Loucy (cell line): ENCODE results near the gene DUS3L.

Experiments
- H2AFZ ChIP-seq: fragments of 200-600 bp; sonication (generic); 2 replicates; pipeline ENCODE4 v1.6.0; 2016; ENCODE audit warnings: antibody characterized with exemption, mild to moderate bottlenecking, low read length, moderate library complexity
- H3F3A ChIP-seq: fragments of 200-600 bp; 2 replicates; pipeline ENCODE4 v1.6.0; 2016; ENCODE audit warnings: antibody characterized with exemption, low read depth, mild to moderate bottlenecking
- H3K27me3 ChIP-seq: fragments of 200-600 bp; sonication (generic); 2 replicates; pipeline ENCODE4 v1.6.1; 2014; ENCODE audit warnings: low read length, mild to moderate bottlenecking; ENCODE audit not compliant: insufficient read depth, poor library complexity, severe bottlenecking
- H3K36me3 ChIP-seq: fragments of 200-600 bp; sonication (generic); 2 replicates; pipeline ENCODE4 v1.6.1; 2016; ENCODE audit warnings: low read length; ENCODE audit not compliant: insufficient read depth
- H3K4me1 ChIP-seq: fragments of 200-600 bp; sonication (generic); 2 replicates; pipeline ENCODE4 v1.5.1; 2014; ENCODE audit warnings: low read length, mild to moderate bottlenecking; ENCODE audit not compliant: insufficient read depth, poor library complexity, severe bottlenecking
- H3K4me2 ChIP-seq: fragments of 200-600 bp; sonication (generic); 2 replicates; pipeline ENCODE4 v1.6.0; 2014; ENCODE audit warnings: antibody characterized with exemption, low read length, low read depth, mild to moderate bottlenecking; ENCODE audit not compliant: poor library complexity, severe bottlenecking
- H3K4me3 ChIP-seq: fragments of 200-600 bp; sonication (generic); 2 replicates; pipeline ENCODE4 v1.5.1; 2014; ENCODE audit warnings: low read length, mild to moderate bottlenecking, mixed read lengths; ENCODE audit not compliant: poor library complexity, severe bottlenecking
- H3K79me2 ChIP-seq: fragments of 200-600 bp; sonication (generic); 2 replicates; pipeline ENCODE4 v1.6.1; 2014; ENCODE audit warnings: low read length; ENCODE audit not compliant: insufficient read depth
- H3K9ac ChIP-seq: fragments of 200-600 bp; sonication (generic); 2 replicates; pipeline ENCODE4 v1.6.0; 2014; ENCODE audit warnings: mild to moderate bottlenecking, low read depth, low read length, moderate library complexity; ENCODE audit not compliant: poor library complexity, severe bottlenecking
- H3K9me2 ChIP-seq: fragments of 200-600 bp; sonication (generic); replicated peaks from 2 replicates; pipeline ENCODE4 v1.6.1; 2016; ENCODE audit warnings: low read depth, low read length, mixed read lengths
- H3K9me3 ChIP-seq: fragments of 200-600 bp; sonication (generic); 2 replicates; pipeline ENCODE4 v1.6.1; 2014; ENCODE audit warnings: mild to moderate bottlenecking, antibody characterized with exemption, low read length, low read depth; ENCODE audit not compliant: insufficient read depth
- H4K20me1 ChIP-seq: fragments of 200-600 bp; sonication (generic); 2 replicates; pipeline ENCODE4 v1.6.0; 2014; ENCODE audit warnings: antibody characterized with exemption, low read length, mild to moderate bottlenecking; ENCODE audit not compliant: insufficient read depth, poor library complexity, severe bottlenecking
- EZH2phosphoT487 ChIP-seq: fragments of 200-600 bp; IDR thresholded peaks from 2 replicates; pipeline ENCODE4 v1.6.1; 2018; ENCODE audit warnings: antibody characterized with exemption, mild to moderate bottlenecking, moderate library complexity, borderline replicate concordance
- TF ChIP-seq, protein P1 (sequence below): fragments of 200-600 bp; sonication (generic); conservative IDR thresholded peaks from 2 replicates; pipeline ENCODE4 v1.5.1; 2014; ENCODE audit warnings: mild to moderate bottlenecking, antibody characterized with exemption, low read length

The DUS3L gene

DNA sequence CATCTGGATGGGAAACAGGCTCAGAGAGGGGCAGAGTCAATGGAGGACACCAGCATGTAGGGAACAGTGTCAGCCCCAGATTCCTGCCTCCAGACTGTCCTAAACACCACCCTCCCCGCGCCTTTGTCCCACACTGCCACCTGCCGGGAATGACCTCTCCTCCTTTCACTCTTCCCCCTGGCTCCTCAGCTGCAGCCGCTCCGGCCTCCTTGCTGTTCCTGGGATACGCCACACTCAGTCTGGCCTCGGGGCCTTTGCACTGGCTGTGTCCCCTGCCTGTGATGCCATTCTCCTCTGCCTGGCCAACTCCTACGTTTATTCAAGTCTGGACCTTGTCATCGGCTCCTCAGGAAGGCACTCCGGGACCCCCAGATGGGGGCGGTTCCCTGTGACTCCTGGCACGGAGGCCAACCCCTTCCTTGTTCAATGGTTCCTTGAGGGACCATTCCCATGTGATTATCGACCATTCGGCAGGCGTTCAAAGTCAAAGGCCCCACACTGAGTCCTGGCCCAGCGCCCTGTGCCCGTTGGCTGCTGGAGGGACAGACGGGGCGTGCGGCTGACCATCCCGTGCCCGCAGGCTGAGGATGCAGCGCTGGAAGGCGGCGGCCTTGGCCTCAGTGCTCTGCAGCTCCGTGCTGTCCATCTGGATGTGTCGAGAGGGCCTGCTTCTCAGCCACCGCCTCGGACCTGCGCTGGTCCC lies 32.8 kb upstream of the DUS3L start:
- Histone ChIP-seq H3K4me1 (peaks cover 10% of the 10 kb centered on the region), H2AFZ (no peak overlapping the region), H3K79me2 (no peaks in the 10 kb centered on the region), H3K4me3 (no peak overlapping the region), H3F3A (no peaks in the 10 kb centered on the region), H3K27me3 (no peaks in the 10 kb centered on the region), H4K20me1 (no peaks in the 10 kb centered on the region), H3K36me3 (no peaks in the 10 kb centered on the region), H3K4me2 (no peak overlapping the region), H3K9ac (no peak overlapping the region), H3K9me2 (no peaks in the 10 kb centered on the region), H3K9me3 (no peaks in the 10 kb centered on the region)
- no peak for TF ChIP-seq EZH2phosphoT487
- TF ChIP-seq, protein P1, sequence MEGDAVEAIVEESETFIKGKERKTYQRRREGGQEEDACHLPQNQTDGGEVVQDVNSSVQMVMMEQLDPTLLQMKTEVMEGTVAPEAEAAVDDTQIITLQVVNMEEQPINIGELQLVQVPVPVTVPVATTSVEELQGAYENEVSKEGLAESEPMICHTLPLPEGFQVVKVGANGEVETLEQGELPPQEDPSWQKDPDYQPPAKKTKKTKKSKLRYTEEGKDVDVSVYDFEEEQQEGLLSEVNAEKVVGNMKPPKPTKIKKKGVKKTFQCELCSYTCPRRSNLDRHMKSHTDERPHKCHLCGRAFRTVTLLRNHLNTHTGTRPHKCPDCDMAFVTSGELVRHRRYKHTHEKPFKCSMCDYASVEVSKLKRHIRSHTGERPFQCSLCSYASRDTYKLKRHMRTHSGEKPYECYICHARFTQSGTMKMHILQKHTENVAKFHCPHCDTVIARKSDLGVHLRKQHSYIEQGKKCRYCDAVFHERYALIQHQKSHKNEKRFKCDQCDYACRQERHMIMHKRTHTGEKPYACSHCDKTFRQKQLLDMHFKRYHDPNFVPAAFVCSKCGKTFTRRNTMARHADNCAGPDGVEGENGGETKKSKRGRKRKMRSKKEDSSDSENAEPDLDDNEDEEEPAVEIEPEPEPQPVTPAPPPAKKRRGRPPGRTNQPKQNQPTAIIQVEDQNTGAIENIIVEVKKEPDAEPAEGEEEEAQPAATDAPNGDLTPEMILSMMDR: peak; percentile 46

DNA sequence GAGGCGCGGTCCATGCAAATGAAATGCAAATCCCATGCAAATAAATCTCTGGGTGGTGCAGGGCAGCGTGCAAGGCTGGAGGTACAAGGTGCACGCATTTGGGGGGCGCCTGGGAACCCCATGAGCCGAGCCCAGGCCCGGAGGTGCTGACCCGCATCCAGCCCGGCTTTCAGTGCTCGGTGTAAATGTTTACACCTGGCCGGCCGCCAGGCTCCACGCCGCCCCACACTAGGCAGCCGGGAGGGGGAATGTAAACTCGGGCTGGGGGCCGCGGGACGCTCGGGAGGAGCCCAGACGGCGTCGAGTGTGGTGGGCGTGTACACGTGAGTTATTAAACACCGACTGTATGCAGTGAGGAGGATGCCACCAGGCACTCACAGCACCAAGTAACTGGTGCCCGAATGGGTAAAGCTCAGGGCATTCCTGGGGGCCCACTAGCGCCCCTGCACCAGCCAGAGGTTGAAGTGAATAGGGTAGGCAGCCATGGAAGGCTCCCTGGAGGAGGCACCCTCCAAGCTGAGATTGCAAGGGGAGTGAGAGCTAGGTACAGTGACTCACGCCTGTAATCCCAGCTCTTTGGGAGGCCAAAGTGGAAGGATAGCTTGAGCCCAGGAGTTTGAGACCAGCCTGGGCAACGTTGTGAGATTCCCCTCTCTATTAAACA lies 31.4 kb upstream of the DUS3L start:
- no peak overlapping the region for H3K4me3 ChIP-seq
- no peaks in the 10 kb centered on the region for H4K20me1 ChIP-seq
- H2AFZ ChIP-seq: no peak overlapping the region
- H3K9ac ChIP-seq: no peak overlapping the region
- H3K79me2 ChIP-seq: no peaks in the 10 kb centered on the region
- H3F3A ChIP-seq: no peaks in the 10 kb centered on the region
- H3K4me1 ChIP-seq: peaks cover 10% of the 10 kb centered on the region
- no peak overlapping the region for H3K4me2 ChIP-seq
- no peaks in the 10 kb centered on the region for H3K27me3 ChIP-seq
- H3K9me2 ChIP-seq: no peaks in the 10 kb centered on the region
- no peaks in the 10 kb centered on the region for H3K9me3 ChIP-seq
- H3K36me3 ChIP-seq: no peaks in the 10 kb centered on the region
- TF ChIP-seq EZH2phosphoT487: no peak
- TF ChIP-seq, protein P1: no peak

DNA sequence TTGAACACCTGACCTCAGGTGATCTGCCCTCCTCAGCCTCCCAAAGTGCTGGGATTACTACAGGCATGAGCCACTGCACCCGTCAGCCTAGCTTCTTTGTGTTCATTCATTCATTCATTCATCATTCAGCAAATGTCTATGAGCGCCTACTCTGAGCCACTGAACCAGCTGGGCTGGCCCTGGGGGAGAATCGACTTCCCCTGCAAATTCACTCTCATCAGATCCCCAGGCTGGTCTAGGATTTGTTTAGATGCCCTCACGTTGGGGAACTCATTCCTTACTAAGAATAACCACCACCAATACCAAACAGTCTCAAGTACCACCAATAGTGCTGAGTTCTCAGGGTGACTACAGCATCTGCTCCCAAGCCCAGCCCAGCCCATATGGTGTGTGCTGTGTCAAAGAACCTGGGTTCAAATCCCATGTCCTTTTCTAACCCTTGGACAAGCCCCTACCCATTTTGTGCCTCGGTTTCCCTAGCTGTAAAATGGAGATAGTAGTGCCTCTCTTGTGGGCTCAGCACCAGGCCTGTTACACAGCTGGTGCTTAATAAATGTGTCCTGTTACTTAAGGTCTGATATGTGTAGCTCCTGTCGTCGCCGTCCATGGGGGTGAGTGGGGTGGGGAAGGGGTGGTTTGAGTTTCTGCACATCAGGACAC lies 30.7 kb upstream of the DUS3L start:
- H3K9me3 ChIP-seq: no peaks in the 10 kb centered on the region
- H3K9ac ChIP-seq: no peak overlapping the region
- no peak overlapping the region for H3K4me2 ChIP-seq
- no peaks in the 10 kb centered on the region for H3K79me2 ChIP-seq
- no peaks in the 10 kb centered on the region for H3K36me3 ChIP-seq
- H3K4me1 ChIP-seq: peaks cover 5% of the 10 kb centered on the region
- no peaks in the 10 kb centered on the region for H3F3A ChIP-seq
- H2AFZ ChIP-seq: no peak overlapping the region
- no peaks in the 10 kb centered on the region for H3K27me3 ChIP-seq
- H3K4me3 ChIP-seq: no peak overlapping the region
- no peaks in the 10 kb centered on the region for H4K20me1 ChIP-seq
- no peak for TF ChIP-seq EZH2phosphoT487
- TF ChIP-seq, protein P1: no peak
- H3K9me2 ChIP-seq: no peaks in the 10 kb centered on the region
